Stimulated activated CD8-positive, alpha-beta memory T cell treated with anti-CD3 and anti-CD28 coated beads, Interleukin-2, amount 100 ng/mL, for 1 hour (primary cell): Measurements from ENCODE around the gene CERCAM.
A peak's percentile ranks its signal among the peaks of the same experiment; 100 is the strongest.

Source experiments
- DNase-seq, 2 donors: peaks; one replicate each; pipeline ENCODE4 v3.0.0-alpha.2; 2020; ENCODE audit warnings: low read depth in 2 of 2

The CERCAM gene

GRCh38 chr9:128456613-128457061 is 36.0 kb downstream of the CERCAM start:
- DNase-seq: peak; percentile 24 to 45

GRCh38 chr9:128457207-128457606 is 36.5 kb downstream of the CERCAM start:
- no peak for DNase-seq

GRCh38 chr9:128459011-128459410 is 38.4 kb downstream of the CERCAM start:
- no peak for DNase-seq

- no peak for DNase-seq
Measured at GRCh38 chr9:128469070-128469469, 48.4 kb downstream of the CERCAM start.

- no peak for DNase-seq
Measured at GRCh38 chr9:128470560-128470959, 49.9 kb downstream of the CERCAM start.

GRCh38 chr9:128473104-128473503 is 52.4 kb downstream of the CERCAM start:
- DNase-seq: no peak

- DNase-seq: no peak
Measured at GRCh38 chr9:128475867-128476266, 55.2 kb downstream of the CERCAM start.

- DNase-seq: no peak
Measured at GRCh38 chr9:128479262-128479661, 58.6 kb downstream of the CERCAM start.

- DNase-seq: no peak
Measured at GRCh38 chr9:128481561-128481960, 60.9 kb downstream of the CERCAM start.

GRCh38 chr9:128482186-128482585 is 61.5 kb downstream of the CERCAM start:
- no peak for DNase-seq

GRCh38 chr9:128484686-128485413 is 64.2 kb downstream of the CERCAM start:
- no peak for DNase-seq

- DNase-seq: no peak
Measured at GRCh38 chr9:128485414-128485855, 64.8 kb downstream of the CERCAM start.

GRCh38 chr9:128486201-128486600 is 65.5 kb downstream of the CERCAM start:
- DNase-seq: no peak
